SK-N-SH treated with all-trans-retinoic acid at 6 μM for 48 hours (cell line): ENCODE data around the gene RBM19.

Experiments
- ATAC-seq: fragments of 200-7000 bp; cut with Tn5 transposase; 3 replicates; pipeline ENCODE4 v1.9.1; 2020; ENCODE audit warnings: mild to moderate bottlenecking, moderate library complexity
- ARNTL ChIP-seq: fragments of 450-650 bp; formaldehyde crosslinking; IDR thresholded peaks from 2 replicates; pipeline ENCODE4 v1.5.0; 2020; ENCODE audit warnings: low read depth, mild to moderate bottlenecking, moderate library complexity, borderline replicate concordance
- BACH2 ChIP-seq: fragments of 250-450 bp; sonication (Bioruptor Pico); IDR thresholded peaks from 2 replicates; pipeline ENCODE4 v1.9.0; 2021; ENCODE audit warnings: mild to moderate bottlenecking, borderline replicate concordance
- CSDC2 ChIP-seq: fragments of 250-450 bp; sonication (Bioruptor Pico); IDR thresholded peaks from 2 replicates; pipeline ENCODE4 v1.5.0; 2020; ENCODE audit warnings: mild to moderate bottlenecking, moderate library complexity
- ESRRG ChIP-seq: fragments of 250-450 bp; sonication (Bioruptor Pico); IDR thresholded peaks from 2 replicates; pipeline ENCODE4 v1.6.1; 2021; ENCODE audit warnings: mild to moderate bottlenecking
- GLIS3 ChIP-seq: fragments of 250-450 bp; sonication (Bioruptor Pico); IDR thresholded peaks from 2 replicates; pipeline ENCODE4 v1.5.0; 2020; ENCODE audit warnings: mild to moderate bottlenecking, moderate library complexity
- ISL1 ChIP-seq: fragments of 250-450 bp; sonication (Bioruptor Pico); IDR thresholded peaks from 2 replicates; pipeline ENCODE4 v2.1.2; 2022; ENCODE audit warnings: mild to moderate bottlenecking, moderate library complexity
- OSR1 ChIP-seq: fragments of 250-450 bp; sonication (Bioruptor Pico); IDR thresholded peaks from 2 replicates; pipeline ENCODE4 v1.8.0; 2022; ENCODE audit warnings: moderate library complexity, mild to moderate bottlenecking, inconsistent platforms
- PATZ1 ChIP-seq: fragments of 250-450 bp; sonication (Bioruptor Pico); IDR thresholded peaks from 2 replicates; pipeline ENCODE4 v1.8.0; 2020; ENCODE audit warnings: mild to moderate bottlenecking, moderate library complexity, borderline replicate concordance
- POU6F1 ChIP-seq: fragments of 250-450 bp; sonication (Bioruptor Pico); IDR thresholded peaks from 2 replicates; pipeline ENCODE4 v1.8.0; 2021; ENCODE audit warnings: low read depth, mild to moderate bottlenecking, moderate library complexity, borderline replicate concordance
- PPARA ChIP-seq: fragments of 250-450 bp; sonication (Bioruptor Pico); IDR thresholded peaks from 2 replicates; pipeline ENCODE4 v1.5.0; 2020; ENCODE audit warnings: mild to moderate bottlenecking, borderline replicate concordance
- RARB ChIP-seq: fragments of 250-450 bp; sonication (Bioruptor Pico); IDR thresholded peaks from 2 replicates; pipeline ENCODE4 v1.8.0; 2021; ENCODE audit warnings: mild to moderate bottlenecking, moderate library complexity
- SNAI2 ChIP-seq: fragments of 250-450 bp; sonication (Bioruptor Pico); IDR thresholded peaks from 2 replicates; pipeline ENCODE4 v1.5.0; 2020; ENCODE audit warnings: mild to moderate bottlenecking, moderate library complexity
- TCF4 ChIP-seq: fragments of 250-450 bp; sonication (Bioruptor Pico); IDR thresholded peaks from 2 replicates; pipeline ENCODE4 v1.8.0; 2021; ENCODE audit warnings: mild to moderate bottlenecking, moderate library complexity, borderline replicate concordance
- TOX ChIP-seq: fragments of 250-450 bp; sonication (Bioruptor Pico); IDR thresholded peaks from 2 replicates; pipeline ENCODE4 v1.8.0; 2021; ENCODE audit warnings: mild to moderate bottlenecking, moderate library complexity, borderline replicate concordance
- ZC3H10 ChIP-seq: fragments of 250-450 bp; sonication (Bioruptor Pico); IDR thresholded peaks from 2 replicates; pipeline ENCODE4 v1.5.1; 2021; ENCODE audit warnings: mild to moderate bottlenecking, moderate library complexity
- ZFP3 ChIP-seq: fragments of 250-450 bp; sonication (Bioruptor Pico); IDR thresholded peaks from 2 replicates; pipeline ENCODE4 v1.5.0; 2020; ENCODE audit warnings: mild to moderate bottlenecking, moderate library complexity
- ZFP30 ChIP-seq: fragments of 450-650 bp; formaldehyde crosslinking; IDR thresholded peaks from 2 replicates; pipeline ENCODE4 v1.5.0; 2022; ENCODE audit warnings: mild to moderate bottlenecking, moderate library complexity
- ZNF565 ChIP-seq: fragments of 450-650 bp; formaldehyde crosslinking; conservative IDR thresholded peaks from 2 replicates; pipeline ENCODE4 v1.5.0; 2020; ENCODE audit warnings: low read depth, mild to moderate bottlenecking, moderate library complexity
- ZNF70 ChIP-seq: fragments of 450-650 bp; formaldehyde crosslinking; IDR thresholded peaks from 2 replicates; pipeline ENCODE4 v1.5.0; 2020; ENCODE audit warnings: mild to moderate bottlenecking, moderate library complexity
- ZNF8 ChIP-seq: fragments of 450-650 bp; formaldehyde crosslinking; IDR thresholded peaks from 2 replicates; pipeline ENCODE4 v1.5.0; 2020; ENCODE audit warnings: mild to moderate bottlenecking, moderate library complexity

RBM19 gene

DNA sequence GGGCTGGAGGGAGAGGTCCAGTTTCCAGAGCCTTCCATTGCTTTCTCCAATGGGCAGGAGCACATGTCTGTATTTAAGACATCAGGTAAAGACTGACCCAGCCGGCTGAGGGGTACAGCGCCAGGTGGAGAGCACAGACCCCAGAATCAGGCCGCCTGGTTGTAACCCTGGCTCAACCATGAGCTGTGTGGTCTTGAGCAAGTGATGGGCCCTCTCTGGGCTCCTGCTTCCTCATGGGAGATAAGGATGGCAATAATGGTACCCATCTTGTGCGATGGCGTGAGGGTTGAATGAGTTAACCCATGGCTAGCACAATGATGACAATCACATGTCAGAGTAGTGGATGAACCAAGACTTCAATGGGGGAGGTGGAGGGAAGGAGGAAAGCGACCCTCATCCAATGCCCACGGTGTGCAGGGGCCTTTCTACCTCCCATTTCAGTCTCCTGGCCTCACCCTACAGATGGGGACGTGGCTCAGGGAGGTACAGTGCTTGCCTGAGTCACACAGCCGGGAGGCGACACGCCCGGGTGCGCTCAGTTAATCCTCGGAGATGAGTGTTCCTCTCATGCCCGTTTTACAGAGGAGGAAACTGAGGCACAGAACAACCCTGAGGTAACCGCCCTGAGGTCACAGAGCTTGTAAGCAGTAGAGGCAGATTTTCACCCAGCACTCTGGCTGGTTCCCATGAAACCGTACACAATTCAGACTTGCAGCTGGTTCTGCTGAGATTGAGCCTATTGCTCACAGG lies 163.9 kb downstream of the RBM19 start:
- ATAC-seq = no peak
- TF ChIP-seq POU6F1 (no peak), OSR1 (CRISPR knock-in tag) (no peak)

- ATAC-seq = no peak
- TF ChIP-seq ESRRG (CRISPR knock-in tag) (no peak), ZNF70 (CRISPR knock-in tag) (no peak), OSR1 (CRISPR knock-in tag) (no peak), ZFP3 (CRISPR knock-in tag) (no peak), ISL1 (no peak), TOX (no peak), ZNF565 (CRISPR knock-in tag) (no peak), POU6F1 (no peak), TCF4 (no peak), GLIS3 (CRISPR knock-in tag) (no peak), PPARA (CRISPR knock-in tag) (no peak), ZNF8 (no peak), SNAI2 (CRISPR knock-in tag) (no peak), RARB (CRISPR knock-in tag) (no peak), ZFP30 (CRISPR knock-in tag) (no peak), ARNTL (no peak), BACH2 (no peak), CSDC2 (CRISPR knock-in tag) (no peak)
These were observed 165.9 kb downstream of the RBM19 start for GRCh38 chr12:113800201-113800600.

GRCh38 chr12:113798552-113798951 lies 167.6 kb downstream of the RBM19 start:
- TF ChIP-seq CSDC2 (CRISPR knock-in tag) (no peak), TOX (no peak)
- ATAC-seq = no peak

- no peak for TF ChIP-seq OSR1 (CRISPR knock-in tag)
- no peak for TF ChIP-seq ZFP3 (CRISPR knock-in tag)
- no peak for TF ChIP-seq ZC3H10 (CRISPR knock-in tag)
- TF ChIP-seq ESRRG (CRISPR knock-in tag) = no peak
- no peak for ATAC-seq
These were observed 168.6 kb downstream of the RBM19 start for GRCh38 chr12:113797535-113797868.

GRCh38 chr12:113796852-113797534 lies 169.1 kb downstream of the RBM19 start:
- TF ChIP-seq ARNTL (no peak), PATZ1 (no peak), ZNF565 (CRISPR knock-in tag) (no peak), TCF4 (no peak), ESRRG (CRISPR knock-in tag) (no peak), ZNF70 (CRISPR knock-in tag) (no peak), PPARA (CRISPR knock-in tag) (no peak), GLIS3 (CRISPR knock-in tag) (no peak), ZFP3 (CRISPR knock-in tag) (no peak), POU6F1 (no peak), ISL1 (no peak), RARB (CRISPR knock-in tag) (no peak)
- no peak for ATAC-seq
